SK-N-MC (cell line): ENCODE results near the gene YWHAB.
"Not testable (repeated sequence)": the region's sequence is repeated elsewhere in the genome, so short reads cannot be mapped to it uniquely, and the experiment has no call there.

Source experiments
- DNase-seq: peaks from one replicate; pipeline ENCODE4 v3.0.0-alpha.2; 2011; ENCODE audit warnings: low read depth, low spot score
- H3K27ac ChIP-seq: fragments of 200-600 bp; sonication (generic); 2 replicates; pipeline ENCODE4 v1.5.1; 2016; ENCODE audit warnings: mixed run types
- H3K36me3 ChIP-seq: fragments of 200-600 bp; sonication (generic); 2 replicates; pipeline ENCODE4 v1.6.1; 2017; ENCODE audit warnings: antibody characterized with exemption, low read length, mixed read lengths; ENCODE audit not compliant: insufficient read depth
- H3K4me3 ChIP-seq: fragments of 200-600 bp; sonication (generic); 2 replicates; pipeline ENCODE4 v1.5.1; 2016
- H3K9ac ChIP-seq: fragments of 200-600 bp; sonication (generic); 2 replicates; pipeline ENCODE4 v1.8.0; 2017; ENCODE audit warnings: mixed run types, mixed read lengths; ENCODE audit not compliant: insufficient read length
- H3K9me3 ChIP-seq: fragments of 200-600 bp; sonication (generic); 2 replicates; pipeline ENCODE4 v1.6.1; 2017; ENCODE audit warnings: low read depth, mild to moderate bottlenecking, antibody characterized with exemption, low read length, moderate library complexity, mixed read lengths
- EZH2 ChIP-seq: fragments of 200-600 bp; sonication (generic); IDR thresholded peaks from one replicate; pipeline ENCODE4 v1.6.1; 2017; ENCODE audit warnings: antibody characterized with exemption
- FOXP2 ChIP-seq: optimal IDR thresholded peaks from 2 replicates; pipeline ENCODE3; 2011; ENCODE audit warnings: mild to moderate bottlenecking, moderate library complexity; ENCODE audit not compliant: insufficient read depth; ENCODE audit errors: extremely low read length, control extremely low read depth
- POLR2AphosphoS5 ChIP-seq: IDR thresholded peaks from 2 replicates; pipeline ENCODE4 v1.6.1; 2012; ENCODE audit warnings: mild to moderate bottlenecking, low read depth, low read length, borderline replicate concordance

Gene YWHAB

DNA sequence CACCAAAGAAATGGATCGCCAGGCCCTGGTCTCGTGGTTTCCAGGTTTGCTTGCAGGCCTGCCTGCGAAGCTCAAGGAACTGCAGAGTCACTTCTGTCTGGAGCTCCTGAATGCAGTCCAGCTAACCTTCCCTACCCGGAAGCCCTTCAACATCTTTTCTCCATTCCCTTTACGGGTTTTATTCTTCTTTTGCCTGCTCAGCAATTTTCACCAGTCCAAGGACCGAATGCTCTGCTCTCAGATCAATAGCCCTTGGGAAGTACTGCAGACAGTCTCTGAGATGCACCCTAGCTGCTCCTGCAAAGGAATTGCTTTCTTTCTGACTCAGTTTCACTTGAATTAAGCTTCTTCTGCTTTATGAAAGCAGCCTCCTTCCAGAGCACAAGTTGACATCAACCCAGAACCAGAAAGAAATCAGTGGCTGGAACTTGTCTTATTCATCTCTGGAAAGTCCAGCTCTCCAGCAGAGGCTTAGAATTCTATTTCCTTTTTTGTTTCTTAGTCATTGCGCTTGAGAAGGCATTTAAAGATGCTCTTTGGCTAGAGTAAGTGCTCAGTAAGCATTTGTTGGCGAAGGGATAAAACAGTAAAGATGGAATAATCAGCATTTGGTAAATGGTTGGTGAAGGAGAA lies 18.7 kb upstream of the YWHAB start:
- Histone ChIP-seq H3K4me3 (peak overlapping the region; percentile 40; the same call in 1 of the 2 replicates), H3K36me3 (no peaks in the 10 kb centered on the region), H3K9ac (no peak overlapping the region), H3K9me3 (no peaks in the 10 kb centered on the region), H3K27ac (no peak overlapping the region)
- TF ChIP-seq EZH2 = no peak
- TF ChIP-seq FOXP2 = no peak
- DNase-seq = no peak

DNA sequence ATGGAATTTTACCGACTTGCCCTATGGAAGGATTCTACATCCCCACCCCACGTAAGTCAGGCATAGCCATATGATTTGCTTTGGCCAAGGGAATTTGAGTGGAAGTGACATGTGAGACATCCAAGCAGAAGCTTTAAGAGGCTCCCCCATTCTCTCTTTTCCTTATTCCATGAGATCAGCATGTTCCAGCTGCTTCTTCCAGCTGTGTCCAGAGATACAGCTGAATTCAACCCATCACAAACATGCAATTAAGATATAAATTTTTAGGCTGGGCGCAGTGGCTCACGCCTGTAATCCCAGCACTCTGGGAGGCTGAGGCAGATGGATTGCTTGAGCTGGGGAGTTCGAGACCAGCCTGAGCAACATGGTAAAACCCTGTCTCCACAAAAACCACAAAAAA lies 16.0 kb upstream of the YWHAB start:
- no peaks in the 10 kb centered on the region for H3K36me3 ChIP-seq
- no peak for DNase-seq
- no peak for TF ChIP-seq POLR2AphosphoS5
- no peak for TF ChIP-seq EZH2
- TF ChIP-seq FOXP2 = no peak
- no peak overlapping the region for H3K9ac ChIP-seq
- no peak overlapping the region for H3K4me3 ChIP-seq
- no peaks in the 10 kb centered on the region for H3K9me3 ChIP-seq
- no peak overlapping the region for H3K27ac ChIP-seq

DNA sequence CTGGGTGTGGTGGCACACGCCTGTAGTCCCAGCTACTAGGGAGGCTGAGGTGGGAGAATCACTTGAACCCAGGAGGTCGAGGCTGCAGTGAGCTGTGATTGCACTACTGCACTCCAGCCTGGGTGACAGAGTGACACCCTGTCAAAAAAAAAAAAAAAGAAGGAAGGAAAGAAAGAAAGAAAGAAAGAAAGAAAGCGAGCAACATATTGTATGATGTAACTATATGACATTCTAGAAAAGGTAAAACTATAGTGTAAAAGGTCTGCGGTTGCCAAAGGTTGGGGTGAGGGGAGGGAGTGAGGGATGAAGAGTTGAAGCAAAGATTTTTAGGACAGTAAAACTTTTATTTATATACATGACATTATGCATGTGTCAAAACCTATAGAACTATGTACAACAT lies 3.1 kb upstream of the YWHAB start:
- not testable (repeated sequence) for H3K27ac ChIP-seq, H3K36me3 ChIP-seq, H3K9ac ChIP-seq, H3K4me3 ChIP-seq, H3K9me3 ChIP-seq, DNase-seq

DNA sequence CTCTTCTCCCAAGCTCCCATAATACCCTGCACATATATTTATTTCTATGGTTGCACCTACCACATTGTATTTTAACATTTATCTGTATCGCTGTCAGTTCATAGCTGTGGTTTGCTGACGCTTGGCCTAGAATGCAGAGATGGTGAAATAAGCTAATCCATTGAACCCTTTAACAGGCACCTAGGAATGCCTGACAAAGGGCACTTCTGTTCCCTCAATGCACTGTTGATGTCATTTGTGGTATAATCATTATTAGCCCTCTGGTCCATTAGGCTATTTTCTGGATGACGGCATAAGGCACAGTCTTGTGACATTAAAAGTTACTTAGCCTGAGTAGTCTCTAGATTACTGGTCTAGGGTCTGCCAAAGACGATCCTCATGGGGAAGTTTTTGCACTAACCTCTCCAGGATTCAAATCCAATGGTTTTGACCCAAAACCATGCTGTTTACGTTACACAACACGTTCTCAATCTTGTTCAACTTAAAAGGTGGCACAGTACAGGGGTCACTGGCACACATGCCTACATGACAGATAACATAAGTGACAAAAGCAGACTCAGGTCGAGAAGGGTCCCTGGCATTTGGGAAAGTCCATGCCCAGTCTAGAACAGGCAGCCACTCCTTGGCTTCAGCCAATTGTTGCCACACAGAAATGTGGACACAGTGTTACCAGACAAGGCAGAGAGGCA lies 2.1 kb upstream of the YWHAB start:
- Histone ChIP-seq H3K9me3 (no peaks in the 10 kb centered on the region), H3K9ac (no peak overlapping the region), H3K4me3 (no peak overlapping the region), H3K27ac (no peak overlapping the region), H3K36me3 (peaks cover 14% of the 10 kb centered on the region)
- DNase-seq = no peak
- no peak for TF ChIP-seq POLR2AphosphoS5
- TF ChIP-seq FOXP2 = no peak
- no peak for TF ChIP-seq EZH2

DNA sequence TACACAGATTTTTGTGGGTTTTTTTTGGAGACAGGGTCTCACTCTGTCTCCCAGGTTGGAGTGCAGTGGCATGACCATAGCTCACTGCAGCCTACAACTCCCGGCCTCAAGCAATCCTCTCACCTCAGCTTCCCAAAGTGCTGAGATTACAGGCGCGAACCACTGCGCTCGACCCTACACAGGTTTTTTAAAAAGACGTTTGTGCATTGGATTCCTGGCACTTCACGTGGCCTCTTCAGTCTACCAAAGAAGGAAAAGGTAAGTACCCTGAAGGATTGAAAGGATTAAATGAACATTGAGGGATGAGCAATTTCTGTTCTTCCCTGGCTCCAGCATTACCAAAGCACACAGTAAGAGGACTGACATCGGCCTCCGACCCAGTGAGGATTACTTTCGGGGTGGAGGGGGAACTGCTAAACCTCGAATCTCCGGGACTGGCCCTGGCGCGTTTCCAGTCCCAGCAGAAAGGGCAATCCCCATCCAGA lies 556 bp upstream of the YWHAB start:
- Histone ChIP-seq H3K27ac (no peak overlapping the region), H3K4me3 (peak overlapping the region; percentile 86), H3K9ac (peak overlapping the region; percentile 56), H3K9me3 (no peaks in the 10 kb centered on the region), H3K36me3 (peaks cover 28% of the 10 kb centered on the region)
- TF ChIP-seq EZH2 = no peak
- TF ChIP-seq POLR2AphosphoS5 = no peak; the same call in 1 of the 2 replicates
- no peak for TF ChIP-seq FOXP2
- no peak for DNase-seq

DNA sequence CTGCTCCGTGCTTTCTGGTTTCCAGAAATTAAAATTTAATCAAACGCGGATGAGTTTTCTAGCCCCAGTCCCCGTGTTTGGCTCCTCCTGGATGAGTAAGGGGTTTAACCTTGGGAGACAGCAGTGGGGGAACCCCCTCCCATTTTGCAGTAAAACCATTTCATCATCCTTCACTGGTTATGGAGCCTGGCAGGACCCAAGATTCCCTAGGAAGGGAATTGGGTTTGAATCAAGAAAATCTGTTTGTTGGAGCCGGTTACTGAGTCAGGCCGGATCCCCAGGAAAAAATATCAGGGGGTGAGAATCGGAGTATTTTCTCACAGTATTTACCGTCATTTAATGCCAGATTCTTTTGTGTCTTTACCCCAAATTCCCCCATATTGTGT lies 754 bp downstream of the YWHAB start:
- H3K27ac ChIP-seq = peak overlapping the region; percentile 60
- no peak for DNase-seq
- peak overlapping the region; percentile 97 for H3K9ac ChIP-seq
- H3K36me3 ChIP-seq = peaks cover 32% of the 10 kb centered on the region
- no peak for TF ChIP-seq EZH2
- TF ChIP-seq FOXP2 = no peak
- no peak for TF ChIP-seq POLR2AphosphoS5
- peak overlapping the region; percentile 86 for H3K4me3 ChIP-seq
- no peaks in the 10 kb centered on the region for H3K9me3 ChIP-seq

DNA sequence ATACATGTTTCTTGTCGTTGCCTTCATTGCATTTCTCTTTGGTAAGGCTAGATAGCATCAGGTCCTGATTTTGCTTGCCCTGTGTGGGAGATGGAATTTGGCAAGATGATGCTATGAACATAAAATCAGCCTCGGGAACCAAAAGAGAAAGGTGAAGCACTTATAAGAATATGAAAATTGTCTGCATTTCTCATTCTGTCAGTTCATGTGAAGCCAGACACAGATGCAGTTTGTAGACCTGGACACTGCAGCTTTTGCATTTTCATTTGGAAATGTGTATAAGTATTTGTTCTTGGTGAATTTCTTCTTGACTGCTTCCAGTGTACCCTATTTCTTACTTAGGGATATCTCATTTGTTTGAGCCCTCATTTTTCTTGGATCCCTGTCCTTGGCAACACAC lies 1.3 kb downstream of the YWHAB start:
- Histone ChIP-seq H3K27ac (no peak overlapping the region; the same call in 1 of the 2 replicates), H3K9me3 (no peaks in the 10 kb centered on the region), H3K36me3 (peaks cover 37% of the 10 kb centered on the region), H3K9ac (peak overlapping the region; percentile 97), H3K4me3 (peak overlapping the region; percentile 86)
- TF ChIP-seq FOXP2 (no peak), EZH2 (no peak), POLR2AphosphoS5 (no peak)
- DNase-seq = no peak

DNA sequence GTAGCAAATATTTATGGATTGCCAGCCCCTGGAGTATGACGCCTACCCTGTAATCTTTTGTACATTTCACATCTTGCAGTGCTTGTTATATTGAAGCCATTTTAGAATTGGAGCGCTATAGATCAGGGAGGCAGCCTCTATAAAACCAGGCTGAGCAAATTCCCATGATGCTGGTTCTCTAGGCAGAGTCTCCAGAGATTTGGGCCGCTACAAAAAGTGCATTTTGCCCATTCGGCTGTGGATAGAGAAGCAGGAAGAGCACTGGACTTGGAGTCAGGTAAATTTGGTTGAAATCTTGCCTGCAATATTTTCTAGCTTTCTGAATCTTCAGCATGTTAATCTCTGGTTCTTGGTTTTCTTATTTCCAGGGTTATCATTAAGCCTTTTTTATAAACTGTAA lies 2.0 kb downstream of the YWHAB start:
- Histone ChIP-seq H3K9ac (peak overlapping the region; percentile 97), H3K27ac (no peak overlapping the region; the same call in 1 of the 2 replicates), H3K36me3 (peaks cover 41% of the 10 kb centered on the region), H3K4me3 (peak overlapping the region; percentile 86), H3K9me3 (no peaks in the 10 kb centered on the region)
- TF ChIP-seq EZH2 (no peak), POLR2AphosphoS5 (no peak), FOXP2 (no peak)
- no peak for DNase-seq
